Vagina (tissue), 2 donors: Measurements from ENCODE around the gene ITGAL. TPM values are rescaled to one million over a fixed set of nuclear protein-coding genes. Genes with fewer than 3 reads are reported as not detected.

ENCODE experiments used
- DNase-seq, 2 donors: peaks; one replicate each; pipeline ENCODE4 v3.0.0-alpha.2; 2017; ENCODE audit errors: extremely low spot score in 2 of 2
- H3K27ac ChIP-seq: fragments of 200-600 bp; sonication (generic); one replicate; pipeline ENCODE4 v1.5.1; 2019
- H3K27me3 ChIP-seq: fragments of 200-600 bp; sonication (generic); one replicate; pipeline ENCODE4 v1.5.1; 2019
- H3K36me3 ChIP-seq, 2 donors: fragments of 200-600 bp; sonication (generic); one replicate each; pipeline ENCODE4 v1.5.1; 2017 to 2019
- H3K4me1 ChIP-seq: fragments of 200-600 bp; sonication (generic); one replicate; pipeline ENCODE4 v1.5.1; 2019
- H3K4me3 ChIP-seq, 2 donors: fragments of 200-600 bp; sonication (generic); 1 replicate in 1 of 2; 2 replicates in 1 of 2; pipeline ENCODE4 v1.5.1; 2016 to 2019
- H3K9me3 ChIP-seq: fragments of 200-600 bp; sonication (generic); one replicate; pipeline ENCODE4 v1.5.1; 2019
- CTCF ChIP-seq, 3 experiments: fragments of 450-650 bp in 2 of 3; fragments of 200-600 bp in 1 of 3; sonication (generic) in 1 of 3; IDR thresholded peaks; one replicate each; pipeline ENCODE4 v1.5.1; 2017 to 2019; ENCODE audit warnings: antibody characterized with exemption in 3 of 3, mild to moderate bottlenecking in 2 of 3, moderate library complexity in 2 of 3
- POLR2A ChIP-seq, 2 donors: fragments of 450-650 bp; IDR thresholded peaks; one replicate each; pipeline ENCODE4 v1.6.1; 2017; ENCODE audit warnings: antibody characterized with exemption in 2 of 2, mild to moderate bottlenecking in 2 of 2, moderate library complexity in 2 of 2
- POLR2AphosphoS5 ChIP-seq, 2 donors: sonication (generic); formaldehyde crosslinking; IDR thresholded peaks; one replicate each; pipeline ENCODE4 v1.9.0; 2017; ENCODE audit warnings: antibody characterized with exemption in 2 of 2, mild to moderate bottlenecking in 2 of 2, low read depth in 1 of 2; ENCODE audit not compliant: insufficient read depth in 1 of 2
- intact Hi-C: fragments of 100-400 bp; cut with DNase I; formaldehyde crosslinking; loops from one replicate; pipeline ENCODE4 v1.15.1; 2023
- total RNA-seq: library from RNA; depleted of rRNA; stranded (reverse); fragments of >200 nt; gene quantifications from one replicate; pipeline ENCODE4 v1.2.3, GENCODE V29; 2016

The ITGAL gene
- total RNA-seq, 1 donor from 2014 or later = 5.4 TPM

DNA sequence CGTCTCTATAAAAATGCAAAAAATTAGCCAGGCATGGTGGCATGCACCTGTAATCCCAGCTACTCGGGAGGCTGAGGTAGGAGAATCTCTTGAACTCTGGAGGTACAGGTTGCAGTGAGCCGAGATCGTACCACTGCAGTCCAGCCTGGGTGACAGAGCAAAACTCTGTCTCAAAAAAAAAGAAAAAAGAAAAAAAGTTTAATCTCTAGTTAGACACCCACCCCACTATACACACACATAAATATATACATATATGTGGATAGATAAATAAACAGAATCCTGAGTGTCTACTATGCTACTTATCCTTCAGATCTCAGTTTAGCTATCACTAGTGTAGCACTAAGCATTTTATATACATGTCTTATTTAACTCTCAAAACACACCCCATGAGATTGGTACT lies 18.7 kb downstream of the ITGAL start:
- DNase-seq = no peak
- Histone ChIP-seq H3K4me1 (no peaks in the 10 kb centered on the region), H3K9me3 (no peaks in the 10 kb centered on the region), H3K27ac (no peak overlapping the region), H3K36me3 (no peaks in the 10 kb centered on the region), H3K27me3 (no peaks in the 10 kb centered on the region), H3K4me3 (no peak overlapping the region)
- intact Hi-C loops = no loop called here
- no peak for TF ChIP-seq CTCF (IDR thresholded peaks at IDR 0.05)

- intact Hi-C loops = no loop called here
- DNase-seq = no peak
- Histone ChIP-seq H3K9me3 (no peaks in the 10 kb centered on the region), H3K27ac (no peak overlapping the region), H3K27me3 (no peaks in the 10 kb centered on the region), H3K4me3 (no peak overlapping the region), H3K36me3 (no peaks in the 10 kb centered on the region), H3K4me1 (no peaks in the 10 kb centered on the region)
- TF ChIP-seq POLR2A (IDR thresholded peaks at IDR 0.05) = no peak
- TF ChIP-seq CTCF (IDR thresholded peaks at IDR 0.05) = no peak
- TF ChIP-seq POLR2AphosphoS5 (IDR thresholded peaks at IDR 0.05; ENCODE audit: insufficient read depth in 1 of 2, low read depth in 1 of 2) = no peak
These were observed 19.3 kb downstream of the ITGAL start for GRCh38 chr16:30491744-30492308.

- intact Hi-C loops = no loop called here
- no peaks in the 10 kb centered on the region for H3K4me1 ChIP-seq
- no peaks in the 10 kb centered on the region for H3K27me3 ChIP-seq
- no peaks in the 10 kb centered on the region for H3K36me3 ChIP-seq
- TF ChIP-seq CTCF (IDR thresholded peaks at IDR 0.05) = no peak
- no peak for TF ChIP-seq POLR2AphosphoS5 (IDR thresholded peaks at IDR 0.05; ENCODE audit: insufficient read depth in 1 of 2, low read depth in 1 of 2)
- no peak for TF ChIP-seq POLR2A (IDR thresholded peaks at IDR 0.05)
- DNase-seq = no peak
- no peak overlapping the region for H3K27ac ChIP-seq
- no peak overlapping the region for H3K4me3 ChIP-seq
- no peaks in the 10 kb centered on the region for H3K9me3 ChIP-seq
These were observed 21.5 kb downstream of the ITGAL start for GRCh38 chr16:30493941-30494488.

DNA sequence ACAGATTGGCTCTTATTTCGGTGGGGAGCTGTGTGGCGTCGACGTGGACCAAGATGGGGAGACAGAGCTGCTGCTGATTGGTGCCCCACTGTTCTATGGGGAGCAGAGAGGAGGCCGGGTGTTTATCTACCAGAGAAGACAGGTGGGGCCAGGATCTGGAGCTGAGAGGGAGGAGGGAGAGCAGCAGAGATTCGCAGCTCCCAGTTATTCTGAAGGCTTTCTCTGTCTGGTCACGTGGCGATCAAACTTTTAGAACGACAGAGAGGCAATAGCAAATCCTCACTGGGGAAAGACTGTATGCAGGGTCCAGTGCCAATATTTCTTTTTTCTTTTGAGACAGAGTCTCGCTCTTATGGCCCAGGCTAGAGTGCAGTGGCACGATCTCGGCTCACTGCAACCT lies 22.2 kb downstream of the ITGAL start:
- Histone ChIP-seq H3K9me3 (no peaks in the 10 kb centered on the region), H3K4me3 (no peak overlapping the region), H3K4me1 (no peaks in the 10 kb centered on the region), H3K27me3 (no peaks in the 10 kb centered on the region), H3K36me3 (no peaks in the 10 kb centered on the region), H3K27ac (no peak overlapping the region)
- TF ChIP-seq POLR2A (IDR thresholded peaks at IDR 0.05) = no peak
- TF ChIP-seq POLR2AphosphoS5 (IDR thresholded peaks at IDR 0.05; ENCODE audit: insufficient read depth in 1 of 2, low read depth in 1 of 2) = no peak
- TF ChIP-seq CTCF (IDR thresholded peaks at IDR 0.05) = no peak
- no peak for DNase-seq
- intact Hi-C loops = no loop called here

DNA sequence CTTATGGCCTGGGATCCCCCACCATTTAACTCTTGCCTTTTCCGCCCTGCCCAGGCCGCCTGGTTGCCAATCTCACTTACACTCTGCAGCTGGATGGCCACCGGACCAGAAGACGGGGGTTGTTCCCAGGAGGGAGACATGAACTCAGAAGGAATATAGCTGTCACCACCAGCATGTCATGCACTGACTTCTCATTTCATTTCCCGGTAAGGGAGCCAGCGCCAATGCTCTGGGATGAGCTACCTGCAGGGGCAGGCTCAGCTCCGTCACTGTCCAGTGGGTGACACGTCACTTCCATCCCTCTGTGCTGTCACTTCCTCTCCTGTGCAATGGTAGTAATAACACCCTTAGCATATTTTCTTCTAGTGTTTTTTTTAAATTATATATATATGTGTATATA lies 26.7 kb downstream of the ITGAL start:
- H3K4me3 ChIP-seq = no peak overlapping the region
- H3K9me3 ChIP-seq = no peaks in the 10 kb centered on the region
- H3K4me1 ChIP-seq = no peaks in the 10 kb centered on the region
- no peaks in the 10 kb centered on the region for H3K36me3 ChIP-seq
- H3K27ac ChIP-seq = no peak overlapping the region
- intact Hi-C loops = no loop called here
- no peaks in the 10 kb centered on the region for H3K27me3 ChIP-seq
- TF ChIP-seq CTCF (IDR thresholded peaks at IDR 0.05) (no peak), POLR2AphosphoS5 (IDR thresholded peaks at IDR 0.05; ENCODE audit: insufficient read depth in 1 of 2, low read depth in 1 of 2) (no peak), POLR2A (IDR thresholded peaks at IDR 0.05) (no peak)
- no peak for DNase-seq
